Stomach smooth muscle (tissue), 2 donors: ENCODE data around the gene PSMA2.

Experiments
- H3K27ac ChIP-seq: one replicate; pipeline ENCODE4 v1.7.0; 2013; ENCODE audit warnings: mild to moderate bottlenecking, low read length, inconsistent platforms
- H3K27me3 ChIP-seq, 2 donors: one replicate each; pipeline ENCODE4 v1.7.0; 2013; ENCODE audit warnings: low read length in 2 of 2; ENCODE audit not compliant: insufficient read depth in 2 of 2, control insufficient read depth in 1 of 2
- H3K36me3 ChIP-seq, 2 donors: one replicate each; pipeline ENCODE4 v1.7.0; 2013; ENCODE audit warnings: low read length in 2 of 2; ENCODE audit not compliant: control insufficient read depth in 2 of 2, insufficient read depth in 2 of 2
- H3K4me1 ChIP-seq: one replicate; pipeline ENCODE4 v1.7.0; 2013; ENCODE audit warnings: low read length; ENCODE audit not compliant: control insufficient read depth, insufficient read depth
- H3K4me3 ChIP-seq, 2 donors: one replicate each; pipeline ENCODE4 v1.7.0; 2013; ENCODE audit warnings: low read length in 2 of 2
- H3K9ac ChIP-seq, 2 donors: one replicate each; pipeline ENCODE4 v1.7.0; 2013; ENCODE audit warnings: low read length in 2 of 2, mild to moderate bottlenecking in 1 of 2
- H3K9me3 ChIP-seq, 2 donors: one replicate each; pipeline ENCODE4 v1.7.0; 2013; ENCODE audit warnings: low read length in 2 of 2; ENCODE audit not compliant: control insufficient read depth in 2 of 2
- donor health status: healthy.
- donor health status: Pancreatic carcinoma.

The PSMA2 gene

GRCh38 chr7:42931834-42932651 is at the start of gene PSMA2, which contains the start of gene MRPL32:
Gene PSMA2, minus strand, starts transcription at chr7:42932174. Its CDS starts 16 bp downstream, at chr7:42932158.
Gene MRPL32, plus strand, starts transcription at chr7:42932376. Its CDS starts 11 bp downstream, at chr7:42932387.
- Histone ChIP-seq H3K9ac (peak within 1 kb of the TSS; percentile 90 to 94), H3K4me3 (peak within 1 kb of the TSS; percentile 92 to 96), H3K27ac (peak within 1 kb of the TSS; percentile 68), H3K9me3 (no peaks in the 10 kb centered on the region), H3K4me1 (peaks cover 4% of the 10 kb centered on the region), H3K36me3 (peaks cover 12 to 16% of the 10 kb centered on the region in 2 donors), H3K27me3 (no peaks in the 10 kb centered on the region)

- H3K9me3 ChIP-seq = no peaks in the 10 kb centered on the region
- no peak overlapping the region for H3K9ac ChIP-seq
- no peak overlapping the region for H3K4me3 ChIP-seq
- no peaks in the 10 kb centered on the region for H3K36me3 ChIP-seq
- H3K27ac ChIP-seq = no peak overlapping the region
- H3K27me3 ChIP-seq = peaks cover 0 to 2% of the 10 kb centered on the region in 2 donors
- H3K4me1 ChIP-seq = no peaks in the 10 kb centered on the region
Observed at GRCh38 chr7:42981601-42982000, 49.6 kb upstream of the PSMA2 start.

GRCh38 chr7:42980514-42980913 is 48.5 kb upstream of the PSMA2 start:
- no peak overlapping the region for H3K9ac ChIP-seq
- H3K27me3 ChIP-seq = peaks cover 0 to 2% of the 10 kb centered on the region in 2 donors

GRCh38 chr7:42980084-42980483 is 48.1 kb upstream of the PSMA2 start:
- Histone ChIP-seq H3K4me1 (no peaks in the 10 kb centered on the region), H3K9ac (no peak overlapping the region), H3K27ac (no peak overlapping the region), H3K9me3 (no peaks in the 10 kb centered on the region), H3K36me3 (no peaks in the 10 kb centered on the region), H3K4me3 (no peak overlapping the region), H3K27me3 (peaks cover 0 to 2% of the 10 kb centered on the region in 2 donors)

More at GRCh38 chr7:42980514-42980913, 48.5 kb upstream of the PSMA2 start:
- Histone ChIP-seq H3K4me3 (no peak overlapping the region), H3K4me1 (no peaks in the 10 kb centered on the region), H3K27ac (no peak overlapping the region), H3K9me3 (no peaks in the 10 kb centered on the region), H3K36me3 (no peaks in the 10 kb centered on the region)

GRCh38 chr7:42978496-42978895 is 46.5 kb upstream of the PSMA2 start:
- Histone ChIP-seq H3K4me3 (no peak overlapping the region), H3K9ac (no peak overlapping the region), H3K36me3 (no peaks in the 10 kb centered on the region), H3K27ac (no peak overlapping the region), H3K27me3 (peaks cover 0 to 2% of the 10 kb centered on the region in 2 donors), H3K9me3 (no peaks in the 10 kb centered on the region), H3K4me1 (no peaks in the 10 kb centered on the region)

- H3K27me3 ChIP-seq = peaks cover 0 to 2% of the 10 kb centered on the region in 2 donors
- no peak overlapping the region for H3K4me3 ChIP-seq
- H3K9ac ChIP-seq = no peak overlapping the region
- no peak overlapping the region for H3K27ac ChIP-seq
- H3K9me3 ChIP-seq = no peaks in the 10 kb centered on the region
- H3K4me1 ChIP-seq = peaks cover 5% of the 10 kb centered on the region
- no peaks in the 10 kb centered on the region for H3K36me3 ChIP-seq
Observed at GRCh38 chr7:42976371-42976770, 44.4 kb upstream of the PSMA2 start.

GRCh38 chr7:42972699-42973500 is 40.9 kb upstream of the PSMA2 start:
- peak overlapping the region; percentile 69 for H3K27ac ChIP-seq
- no peaks in the 10 kb centered on the region for H3K27me3 ChIP-seq
- H3K36me3 ChIP-seq = no peaks in the 10 kb centered on the region
- peaks cover 5% of the 10 kb centered on the region for H3K4me1 ChIP-seq
- peak overlapping the region; percentile 18 to 47 for H3K4me3 ChIP-seq
- H3K9me3 ChIP-seq = no peaks in the 10 kb centered on the region
- H3K9ac ChIP-seq = no peak overlapping the region

GRCh38 chr7:42967391-42967790 is 35.4 kb upstream of the PSMA2 start:
- H3K4me3 ChIP-seq = no peak overlapping the region
- peaks cover 2% of the 10 kb centered on the region for H3K4me1 ChIP-seq
- H3K9ac ChIP-seq = no peak overlapping the region
- no peaks in the 10 kb centered on the region for H3K36me3 ChIP-seq
- H3K27ac ChIP-seq = no peak overlapping the region
- no peaks in the 10 kb centered on the region for H3K27me3 ChIP-seq
- no peaks in the 10 kb centered on the region for H3K9me3 ChIP-seq

- H3K36me3 ChIP-seq = no peaks in the 10 kb centered on the region
- H3K9ac ChIP-seq = no peak overlapping the region
- no peak overlapping the region for H3K4me3 ChIP-seq
- H3K27me3 ChIP-seq = no peaks in the 10 kb centered on the region
- H3K27ac ChIP-seq = peak overlapping the region; percentile 13
- no peaks in the 10 kb centered on the region for H3K9me3 ChIP-seq
- H3K4me1 ChIP-seq = no peaks in the 10 kb centered on the region
Observed at GRCh38 chr7:42964849-42965805, 33.2 kb upstream of the PSMA2 start.

GRCh38 chr7:42964293-42964692 is 32.3 kb upstream of the PSMA2 start:
- Histone ChIP-seq H3K4me1 (no peaks in the 10 kb centered on the region), H3K9me3 (no peaks in the 10 kb centered on the region), H3K9ac (no peak overlapping the region), H3K4me3 (no peak overlapping the region), H3K27me3 (no peaks in the 10 kb centered on the region), H3K36me3 (no peaks in the 10 kb centered on the region), H3K27ac (peak overlapping the region; percentile 13)
